Neuron (in vitro differentiated cells): ENCODE data around the gene ALG12.

Experiments used
- H2AFZ ChIP-seq: one replicate; pipeline ENCODE4 v1.6.1; 2013; ENCODE audit warnings: low read depth, mild to moderate bottlenecking, inconsistent platforms, low read length, moderate library complexity
- H3K27me3 ChIP-seq: one replicate; pipeline ENCODE4 v1.6.1; 2013; ENCODE audit warnings: low read length; ENCODE audit not compliant: insufficient read depth
- H3K36me3 ChIP-seq: one replicate; pipeline ENCODE4 v1.6.1; 2013; ENCODE audit warnings: low read length; ENCODE audit not compliant: insufficient read depth
- H3K4me1 ChIP-seq: one replicate; pipeline ENCODE4 v1.6.1; 2013; ENCODE audit warnings: low read length; ENCODE audit not compliant: insufficient read depth
- H3K4me3 ChIP-seq: 2 replicates; pipeline ENCODE4 v1.5.1; 2013; ENCODE audit warnings: mild to moderate bottlenecking, low read length, moderate library complexity
- H3K9me3 ChIP-seq: one replicate; pipeline ENCODE4 v1.6.1; 2013; ENCODE audit warnings: low read length

Gene ALG12

DNA sequence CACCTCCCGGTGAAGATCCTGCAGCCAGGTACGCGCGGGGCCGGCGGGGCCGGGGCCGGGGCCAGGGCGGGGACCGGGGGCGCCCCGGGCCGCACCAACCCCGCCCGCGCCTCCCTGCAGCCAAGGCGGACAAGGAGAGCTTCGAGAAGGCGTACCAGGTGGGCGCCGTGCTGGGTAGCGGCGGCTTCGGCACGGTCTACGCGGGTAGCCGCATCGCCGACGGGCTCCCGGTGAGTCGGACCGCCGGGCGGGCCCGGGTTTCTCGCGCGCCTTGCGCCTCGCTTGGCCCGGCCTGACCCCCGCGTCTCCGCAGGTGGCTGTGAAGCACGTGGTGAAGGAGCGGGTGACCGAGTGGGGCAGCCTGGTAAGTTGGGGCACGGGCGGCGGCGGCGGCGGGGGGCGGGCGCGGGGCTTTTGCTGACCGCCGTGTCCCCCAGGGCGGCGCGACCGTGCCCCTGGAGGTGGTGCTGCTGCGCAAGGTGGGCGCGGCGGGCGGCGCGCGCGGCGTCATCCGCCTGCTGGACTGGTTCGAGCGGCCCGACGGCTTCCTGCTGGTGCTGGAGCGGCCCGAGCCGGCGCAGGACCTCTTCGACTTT lies 42.9 kb upstream of the ALG12 start:
- H3K4me1 ChIP-seq: peaks cover 21% of the 10 kb centered on the region
- H2AFZ ChIP-seq: peak overlapping the region; percentile 27
- H3K36me3 ChIP-seq: peaks cover 26% of the 10 kb centered on the region
- peak overlapping the region; percentile 73 for H3K4me3 ChIP-seq
- H3K9me3 ChIP-seq: peaks cover 4% of the 10 kb centered on the region
- H3K27me3 ChIP-seq: no peaks in the 10 kb centered on the region

DNA sequence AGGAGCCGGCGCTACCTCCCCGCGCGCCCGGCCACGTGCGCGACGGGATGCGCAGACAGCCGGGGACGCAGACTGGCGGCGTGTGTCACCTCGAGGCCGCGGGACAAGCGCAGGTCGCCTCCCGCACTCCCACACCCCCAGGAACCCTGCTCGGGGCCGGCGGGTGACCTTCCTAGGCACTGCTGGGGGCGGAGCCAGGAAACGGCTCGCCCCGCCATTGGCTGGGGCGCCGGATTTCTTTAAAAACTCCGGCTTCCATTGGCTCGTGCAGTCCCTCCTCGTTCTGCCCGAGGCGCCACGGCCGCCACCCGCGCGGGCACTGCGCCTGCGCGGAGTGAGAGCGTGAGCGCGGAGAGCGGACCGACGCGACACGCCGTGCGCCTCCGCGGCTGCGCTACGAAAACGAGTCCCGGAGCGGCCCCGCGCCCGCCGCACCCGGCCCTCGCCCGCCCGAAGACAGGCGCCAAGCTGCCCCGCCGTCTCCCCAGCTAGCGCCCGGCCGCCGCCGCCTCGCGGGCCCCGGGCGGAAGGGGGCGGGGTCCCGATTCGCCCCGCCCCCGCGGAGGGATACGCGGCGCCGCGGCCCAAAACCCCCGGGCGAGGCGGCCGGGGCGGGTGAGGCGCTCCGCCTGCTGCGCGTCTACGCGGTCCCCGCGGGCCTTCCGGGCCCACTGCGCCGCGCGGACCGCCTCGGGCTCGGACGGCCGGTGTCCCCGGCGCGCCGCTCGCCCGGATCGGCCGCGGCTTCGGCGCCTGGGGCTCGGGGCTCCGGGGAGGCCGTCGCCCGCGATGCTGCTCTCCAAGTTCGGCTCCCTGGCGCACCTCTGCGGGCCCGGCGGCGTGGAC lies 42.1 kb upstream of the ALG12 start, which contains the start of gene PIM3:
TSS of gene PIM3 (plus strand) at position 614 of the 846 bp plus-strand sequence. CDS start at position 790, 176 bp downstream.
- Histone ChIP-seq H2AFZ (peak within 1 kb of the TSS; percentile 57), H3K36me3 (peaks cover 26% of the 10 kb centered on the region), H3K4me3 (peak within 1 kb of the TSS; percentile 73), H3K4me1 (peaks cover 21% of the 10 kb centered on the region), H3K27me3 (no peaks in the 10 kb centered on the region), H3K9me3 (peaks cover 4% of the 10 kb centered on the region)

DNA sequence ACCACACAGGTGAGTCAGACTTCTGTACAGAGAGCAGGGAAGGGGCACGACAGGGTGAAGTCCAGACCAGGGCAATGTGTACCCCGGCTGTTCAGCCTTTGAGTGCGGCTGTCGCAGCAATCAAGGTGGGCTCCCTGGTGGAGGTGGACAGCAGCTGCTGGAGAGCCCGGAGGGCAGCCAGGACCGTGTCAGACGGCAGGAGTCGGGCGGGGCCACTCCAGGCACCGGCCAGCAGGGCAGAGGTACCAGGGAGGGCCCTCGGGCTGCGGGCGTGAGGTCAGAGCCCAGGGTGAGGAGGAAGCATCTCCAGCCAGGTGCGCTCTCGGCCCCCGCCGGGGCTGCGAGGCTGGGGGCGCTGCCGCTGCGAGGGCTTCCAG lies 41.5 kb upstream of the ALG12 start:
- H2AFZ ChIP-seq: peak overlapping the region; percentile 57
- H3K9me3 ChIP-seq: peaks cover 4% of the 10 kb centered on the region
- no peaks in the 10 kb centered on the region for H3K27me3 ChIP-seq
- peaks cover 26% of the 10 kb centered on the region for H3K36me3 ChIP-seq
- peaks cover 21% of the 10 kb centered on the region for H3K4me1 ChIP-seq
- H3K4me3 ChIP-seq: peak overlapping the region; percentile 73

DNA sequence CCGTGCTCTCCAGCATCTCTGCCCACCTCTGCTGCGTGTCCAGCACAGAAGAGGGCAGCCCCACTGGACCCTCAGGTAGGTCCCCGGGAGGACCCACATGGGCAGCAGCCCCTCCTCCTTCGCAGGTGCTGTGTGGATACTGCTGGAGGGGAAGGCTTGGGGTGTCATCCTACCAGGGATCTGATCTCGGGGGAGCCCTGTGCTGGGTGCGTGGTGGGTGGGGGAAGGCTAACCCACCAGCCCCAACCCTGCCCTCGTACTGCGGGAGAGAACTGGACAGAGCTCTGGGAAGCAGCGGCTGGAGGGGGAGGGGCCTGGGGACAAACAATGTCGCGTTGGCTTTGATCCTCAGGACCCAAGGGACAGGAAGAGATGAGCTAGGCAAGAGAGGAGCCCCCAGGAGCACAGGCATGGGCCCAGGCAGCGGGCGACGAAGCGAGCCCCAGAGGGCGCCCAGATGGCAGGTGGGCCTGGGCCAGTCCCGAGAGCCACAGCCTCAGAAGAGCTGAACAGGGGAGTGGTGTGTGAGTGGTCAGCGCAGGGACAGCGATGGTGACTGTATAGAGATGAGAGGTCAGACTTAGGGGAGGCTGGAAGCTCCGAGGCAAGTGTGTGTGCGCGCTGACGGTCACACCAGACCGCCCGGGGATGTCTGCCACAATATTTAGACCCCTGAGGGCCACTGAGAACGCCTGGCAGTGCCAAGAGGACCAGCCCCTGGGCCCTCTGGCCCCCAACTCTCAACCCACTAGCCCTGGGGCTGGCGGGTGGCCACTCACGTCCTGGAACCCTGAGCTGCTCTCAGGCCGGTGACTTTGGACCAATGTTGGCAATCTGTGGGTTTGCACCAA lies 40.9 kb upstream of the ALG12 start:
- H3K4me1 ChIP-seq: peaks cover 21% of the 10 kb centered on the region
- H3K27me3 ChIP-seq: no peaks in the 10 kb centered on the region
- no peak overlapping the region for H2AFZ ChIP-seq
- H3K9me3 ChIP-seq: peaks cover 4% of the 10 kb centered on the region
- H3K4me3 ChIP-seq: peak overlapping the region; percentile 73
- H3K36me3 ChIP-seq: peaks cover 24% of the 10 kb centered on the region

DNA sequence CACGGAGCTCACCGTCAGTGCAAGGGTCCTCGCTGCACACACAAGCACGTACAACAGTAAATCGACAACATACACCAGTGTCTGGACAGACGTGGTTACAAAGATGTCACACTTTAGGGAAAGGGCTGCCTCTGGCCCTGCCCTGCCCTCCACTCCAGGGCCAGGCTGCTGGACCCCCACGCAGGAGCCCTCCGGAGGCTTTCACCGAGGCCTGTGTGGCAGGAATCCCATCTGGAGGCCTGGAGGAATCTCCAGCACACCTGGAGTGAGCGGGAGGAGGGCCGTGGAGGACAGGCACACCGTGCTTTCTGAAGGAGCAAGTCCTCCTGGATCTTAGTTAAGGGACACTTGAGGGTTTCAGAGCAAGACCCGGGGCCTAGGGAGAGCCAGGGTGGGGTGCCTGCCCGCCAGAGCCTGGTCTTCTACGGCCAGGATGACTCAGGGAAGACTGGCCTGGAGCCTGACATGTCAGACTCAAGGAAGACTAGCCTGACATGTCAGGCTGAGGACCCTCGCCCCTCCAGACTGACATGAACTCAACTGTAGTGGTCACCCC lies 40.2 kb upstream of the ALG12 start:
- no peaks in the 10 kb centered on the region for H3K27me3 ChIP-seq
- peaks cover 17% of the 10 kb centered on the region for H3K36me3 ChIP-seq
- H2AFZ ChIP-seq: no peak overlapping the region
- peaks cover 21% of the 10 kb centered on the region for H3K4me1 ChIP-seq
- no peak overlapping the region for H3K4me3 ChIP-seq
- H3K9me3 ChIP-seq: peaks cover 4% of the 10 kb centered on the region

DNA sequence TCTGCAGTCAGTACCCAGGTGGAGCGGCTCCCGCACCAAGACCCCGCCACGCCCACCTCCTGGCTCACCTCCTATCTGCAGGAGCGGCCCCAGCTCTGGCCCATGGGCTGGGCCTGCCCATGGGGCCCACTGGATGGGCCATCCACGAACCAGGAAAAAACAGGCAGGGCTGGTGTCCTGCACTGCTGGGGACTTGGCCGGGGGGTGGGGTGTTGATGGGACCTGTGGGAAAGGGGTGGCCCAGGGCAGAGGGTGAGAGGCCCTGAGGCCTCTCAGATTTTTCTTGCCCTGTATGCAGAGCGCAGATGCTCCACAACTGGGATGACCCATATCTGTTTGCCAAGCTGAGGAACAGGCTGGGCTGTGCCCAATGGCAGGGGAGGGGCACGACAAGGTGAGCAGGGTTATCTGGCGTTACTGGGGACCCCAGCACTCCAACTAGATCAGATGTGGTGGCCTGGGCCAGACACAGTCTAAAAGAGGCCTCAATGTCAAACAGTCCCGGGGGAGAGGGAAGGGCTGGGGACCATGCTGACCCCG lies 39.7 kb upstream of the ALG12 start:
- Histone ChIP-seq H3K36me3 (peaks cover 12% of the 10 kb centered on the region), H3K4me3 (no peak overlapping the region), H3K27me3 (no peaks in the 10 kb centered on the region), H2AFZ (no peak overlapping the region), H3K4me1 (peaks cover 19% of the 10 kb centered on the region), H3K9me3 (peaks cover 4% of the 10 kb centered on the region)

DNA sequence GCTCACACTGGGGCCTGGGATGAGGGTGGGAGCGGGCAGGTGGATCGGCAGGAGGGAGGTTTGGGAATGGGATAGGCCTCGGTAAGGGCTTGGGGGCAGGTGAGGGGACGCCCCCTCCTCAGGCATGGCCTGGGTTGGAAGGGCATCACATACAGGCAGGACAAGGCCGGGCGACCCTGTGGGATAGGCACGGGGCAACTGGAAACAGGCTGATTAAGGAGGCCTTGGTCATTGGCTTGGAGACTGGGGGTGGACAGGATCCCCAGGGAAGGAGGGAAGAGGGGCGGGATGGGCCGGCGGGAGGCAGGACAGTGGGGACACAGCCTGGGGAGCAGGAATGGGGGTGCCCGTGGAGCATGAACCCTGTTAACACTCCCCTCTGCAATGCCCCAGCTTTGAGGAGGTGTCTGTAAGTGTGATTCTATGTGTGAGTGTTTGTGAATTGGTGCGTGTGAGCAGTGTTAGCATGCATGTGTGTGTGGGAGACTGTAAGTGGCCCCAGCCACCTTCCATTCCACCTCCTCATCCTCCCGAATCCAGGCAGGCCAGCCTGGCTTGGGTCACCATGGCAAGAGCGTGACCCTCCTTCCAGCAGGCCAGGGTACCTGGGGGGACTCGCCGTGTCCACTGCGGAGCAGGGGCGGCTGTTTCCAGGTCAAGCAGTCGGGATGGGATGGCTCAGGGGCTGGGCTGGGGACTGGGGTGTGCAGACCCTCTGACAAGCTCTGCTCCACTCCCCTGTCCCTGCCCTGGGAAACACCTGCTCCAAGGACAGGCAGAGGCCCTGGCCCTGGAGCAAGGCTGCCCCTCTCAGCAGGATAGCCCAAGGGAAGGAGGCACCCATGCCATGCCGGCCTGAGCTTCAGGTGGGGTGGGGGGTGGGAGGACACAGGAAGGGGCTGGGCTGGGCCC lies 38.9 kb upstream of the ALG12 start:
- Histone ChIP-seq H3K36me3 (peaks cover 6% of the 10 kb centered on the region), H3K4me1 (peaks cover 23% of the 10 kb centered on the region), H3K27me3 (no peaks in the 10 kb centered on the region), H3K9me3 (no peaks in the 10 kb centered on the region), H2AFZ (no peak overlapping the region), H3K4me3 (no peak overlapping the region)

DNA sequence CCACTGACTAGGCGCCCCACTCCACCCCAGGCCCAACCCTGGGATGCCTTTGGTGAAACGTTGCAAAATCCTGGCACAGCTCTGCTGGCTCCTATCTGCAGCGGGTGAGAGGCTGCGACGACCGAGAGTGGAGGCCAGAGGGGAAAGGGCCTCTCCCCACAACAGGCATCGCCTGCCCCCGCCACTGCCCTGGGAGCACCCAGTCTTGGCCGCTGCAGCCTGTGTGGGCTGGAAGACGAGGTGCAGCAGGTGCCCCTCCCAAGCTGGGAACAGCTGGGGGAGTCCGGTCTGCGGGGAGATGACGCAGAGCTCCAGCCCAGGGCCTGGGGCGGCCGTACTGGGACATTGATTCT lies 38.2 kb upstream of the ALG12 start:
- no peaks in the 10 kb centered on the region for H3K27me3 ChIP-seq
- H3K4me3 ChIP-seq: no peak overlapping the region
- no peaks in the 10 kb centered on the region for H3K9me3 ChIP-seq
- no peaks in the 10 kb centered on the region for H3K36me3 ChIP-seq
- H3K4me1 ChIP-seq: peaks cover 23% of the 10 kb centered on the region
- no peak overlapping the region for H2AFZ ChIP-seq

DNA sequence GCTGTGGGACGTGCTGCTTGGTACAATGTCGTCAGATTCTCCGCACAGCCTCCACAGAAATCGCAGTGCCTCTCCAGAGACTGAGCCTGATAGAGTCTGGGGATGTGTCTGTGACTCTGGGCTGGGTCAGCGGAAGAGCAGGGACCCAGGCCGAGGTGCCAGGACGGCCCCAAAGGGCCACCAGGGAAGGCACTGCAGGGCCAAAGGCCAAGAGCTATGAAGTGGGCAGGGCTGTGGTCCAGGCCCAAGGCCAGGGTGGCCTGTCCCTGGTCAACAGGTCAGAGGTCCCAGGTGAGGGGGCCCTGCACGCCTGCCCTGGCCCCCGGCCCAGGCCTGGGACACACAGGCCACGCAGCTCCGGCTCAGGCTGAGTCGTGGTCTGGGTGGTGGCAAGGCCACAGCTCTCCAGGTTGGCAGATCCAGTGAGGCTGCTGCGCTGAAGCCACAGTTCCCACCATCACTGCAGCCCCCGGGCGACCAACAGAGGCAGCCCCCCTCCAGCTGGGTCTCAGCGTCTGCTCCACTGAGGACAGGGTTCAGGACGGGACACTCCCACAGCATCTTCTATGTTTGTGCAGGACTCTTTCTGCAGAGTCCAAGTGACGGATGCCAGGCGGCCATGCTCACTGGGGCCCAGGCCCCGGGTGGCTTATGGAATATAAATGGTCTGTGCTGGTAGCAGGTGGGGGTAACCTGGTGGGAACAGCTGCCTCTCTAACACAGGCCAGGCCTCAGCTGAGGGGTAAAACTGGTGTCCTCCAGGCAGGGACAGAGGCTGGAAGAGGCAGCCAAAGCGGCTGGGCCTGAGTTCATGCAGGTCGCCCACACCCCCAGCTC lies 37.6 kb upstream of the ALG12 start:
- no peak overlapping the region for H3K4me3 ChIP-seq
- no peaks in the 10 kb centered on the region for H3K9me3 ChIP-seq
- no peaks in the 10 kb centered on the region for H3K36me3 ChIP-seq
- no peak overlapping the region for H2AFZ ChIP-seq
- H3K27me3 ChIP-seq: no peaks in the 10 kb centered on the region
- H3K4me1 ChIP-seq: peaks cover 28% of the 10 kb centered on the region

DNA sequence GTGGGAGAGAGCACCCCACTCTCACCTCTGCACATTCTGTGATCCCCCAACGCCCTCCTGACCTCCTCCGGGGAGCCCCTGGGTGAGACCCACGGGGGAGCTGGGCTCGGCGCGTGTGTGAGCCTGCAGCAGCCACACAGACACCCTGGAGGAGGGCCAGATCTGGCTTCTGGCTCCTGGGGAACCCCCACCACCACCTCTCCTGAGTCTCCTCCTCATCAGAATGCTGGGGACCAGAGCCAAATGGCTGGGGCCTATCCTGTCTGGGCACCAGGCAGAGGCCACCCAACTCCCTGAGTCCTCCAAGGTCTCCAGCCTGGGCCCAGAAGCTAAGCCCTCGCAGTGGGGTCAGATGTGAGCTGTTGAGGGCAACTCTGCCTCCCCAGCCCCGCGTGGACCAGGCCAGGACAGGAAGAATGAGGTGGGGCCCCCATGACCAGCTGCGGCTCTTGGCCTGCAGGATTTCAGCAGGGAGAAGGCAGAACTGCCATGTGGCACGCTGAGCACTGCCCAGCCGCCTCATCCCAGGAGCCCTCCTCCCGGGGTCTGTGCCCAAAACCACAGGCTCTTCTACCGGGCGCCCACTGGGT lies 36.8 kb upstream of the ALG12 start:
- no peaks in the 10 kb centered on the region for H3K27me3 ChIP-seq
- H3K4me1 ChIP-seq: peaks cover 31% of the 10 kb centered on the region

DNA sequence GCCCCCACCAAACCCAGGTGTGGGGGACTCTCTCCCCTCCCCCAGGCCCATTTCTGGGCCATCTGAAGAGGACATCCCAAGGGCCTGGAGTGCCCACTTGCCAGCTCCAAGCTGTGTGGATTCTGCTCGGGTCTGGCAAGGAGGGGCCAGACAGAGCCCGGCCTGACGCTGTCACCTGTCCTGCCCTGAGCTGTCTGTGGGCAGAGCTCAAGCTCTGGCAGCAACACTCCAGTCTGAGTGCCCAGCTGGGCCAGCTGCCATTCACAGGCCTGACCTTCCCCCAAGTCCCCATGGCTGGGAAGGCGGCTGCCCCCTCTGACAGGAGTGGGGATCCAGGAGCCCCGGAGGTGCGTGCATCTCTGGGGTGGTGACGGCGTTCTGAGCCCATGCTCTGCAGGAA lies 36.1 kb upstream of the ALG12 start:
- no peak overlapping the region for H2AFZ ChIP-seq
- no peaks in the 10 kb centered on the region for H3K36me3 ChIP-seq
- no peak overlapping the region for H3K4me3 ChIP-seq
- H3K4me1 ChIP-seq: peaks cover 27% of the 10 kb centered on the region
- H3K27me3 ChIP-seq: no peaks in the 10 kb centered on the region
- H3K9me3 ChIP-seq: no peaks in the 10 kb centered on the region

More for the DNA sequence above, 36.8 kb upstream of the ALG12 start:
- no peak overlapping the region for H3K4me3 ChIP-seq
- H3K9me3 ChIP-seq: no peaks in the 10 kb centered on the region
- H3K36me3 ChIP-seq: no peaks in the 10 kb centered on the region
- no peak overlapping the region for H2AFZ ChIP-seq
